ENCODE data around the gene RNASE13.

- TF ChIP-seq EZH2phosphoT487 (IDR thresholded peaks at IDR 0.05; ENCODE audit: insufficient read depth, low read depth) (no peak), EZH2 (IDR thresholded peaks at IDR 0.05; ENCODE audit: insufficient read depth, poor library complexity, severe bottlenecking) (no peak)
Measured at GRCh38 chr14:21063479-21063878, 28.9 kb upstream of the RNASE13 start.

Measured in GM23248 (cell line).